HG03064 (cell line): ENCODE data around the gene EHD4.

ENCODE experiments used
- ATAC-seq: cut with Tn5 transposase; IDR thresholded peaks from one replicate; pipeline ENCODE4 v1.9.1; 2021; ENCODE audit warnings: low read depth; ENCODE audit not compliant: unreplicated experiment

The EHD4 gene

DNA sequence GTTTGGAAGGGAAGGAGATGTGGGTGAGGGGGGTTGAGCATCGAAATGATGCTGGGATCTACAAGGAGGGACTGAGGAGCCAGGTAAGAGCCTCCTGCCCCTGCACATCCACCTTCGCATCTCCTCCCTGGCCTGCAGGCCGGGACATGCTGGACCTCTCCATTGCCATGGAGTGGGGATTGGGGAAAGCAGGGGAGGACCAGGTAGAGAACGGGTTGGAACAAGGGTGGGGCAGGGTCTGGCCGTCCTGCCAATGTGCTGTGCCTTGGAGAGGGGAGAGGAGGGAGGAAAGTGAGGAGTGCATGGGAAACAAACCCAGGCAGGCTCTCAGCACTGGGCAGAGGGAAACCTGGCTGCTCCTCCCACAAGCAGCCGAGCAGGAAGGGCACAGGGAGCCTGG is 123.2 kb downstream of the EHD4 start:
- no peak for ATAC-seq

- no peak for ATAC-seq
Measured at GRCh38 chr15:41848631-41849030, 123.7 kb downstream of the EHD4 start.

GRCh38 chr15:41847981-41848380 is 124.4 kb downstream of the EHD4 start:
- no peak for ATAC-seq

DNA sequence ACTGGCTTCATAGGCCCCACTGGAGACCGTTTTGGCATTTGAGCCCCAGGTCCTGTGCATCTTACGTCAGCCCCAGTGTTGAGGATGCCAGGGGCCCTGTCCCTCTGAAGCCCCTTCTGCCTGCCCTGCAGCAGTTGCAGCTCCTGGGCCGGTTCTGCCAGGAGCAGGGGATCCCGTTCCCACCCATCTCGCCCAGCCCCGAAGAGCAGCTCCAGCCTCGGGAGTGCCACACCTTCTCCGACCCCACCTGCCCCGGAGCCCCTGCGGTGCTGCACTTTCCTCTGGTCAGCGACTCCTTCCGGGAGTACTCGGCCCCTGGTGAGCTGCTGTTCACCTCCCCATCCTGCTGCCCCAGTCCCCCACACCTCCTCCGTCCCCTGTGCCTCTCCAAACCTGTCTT is 125.2 kb downstream of the EHD4 start:
- no peak for ATAC-seq
